Central memory CD4-positive, alpha-beta T cell (primary cell): ENCODE results near the gene GPC3.
A peak's percentile ranks its signal among the peaks of the same experiment; 100 is the strongest.
"Not testable (repeated sequence)": the region's sequence is repeated elsewhere in the genome, so short reads cannot be mapped to it uniquely, and the experiment has no call there.

Source experiments
- DNase-seq: peaks from one replicate; pipeline ENCODE4 v3.0.0; 2022
- total RNA-seq, 3 experiments: gene quantifications; one replicate each; lab custom pipeline; 2026; lab: John Stamatoyannopoulos, UW

GPC3 gene
- 0 to 0.22 (median 0) reads per million in 3 experiments for total RNA-seq

DNA sequence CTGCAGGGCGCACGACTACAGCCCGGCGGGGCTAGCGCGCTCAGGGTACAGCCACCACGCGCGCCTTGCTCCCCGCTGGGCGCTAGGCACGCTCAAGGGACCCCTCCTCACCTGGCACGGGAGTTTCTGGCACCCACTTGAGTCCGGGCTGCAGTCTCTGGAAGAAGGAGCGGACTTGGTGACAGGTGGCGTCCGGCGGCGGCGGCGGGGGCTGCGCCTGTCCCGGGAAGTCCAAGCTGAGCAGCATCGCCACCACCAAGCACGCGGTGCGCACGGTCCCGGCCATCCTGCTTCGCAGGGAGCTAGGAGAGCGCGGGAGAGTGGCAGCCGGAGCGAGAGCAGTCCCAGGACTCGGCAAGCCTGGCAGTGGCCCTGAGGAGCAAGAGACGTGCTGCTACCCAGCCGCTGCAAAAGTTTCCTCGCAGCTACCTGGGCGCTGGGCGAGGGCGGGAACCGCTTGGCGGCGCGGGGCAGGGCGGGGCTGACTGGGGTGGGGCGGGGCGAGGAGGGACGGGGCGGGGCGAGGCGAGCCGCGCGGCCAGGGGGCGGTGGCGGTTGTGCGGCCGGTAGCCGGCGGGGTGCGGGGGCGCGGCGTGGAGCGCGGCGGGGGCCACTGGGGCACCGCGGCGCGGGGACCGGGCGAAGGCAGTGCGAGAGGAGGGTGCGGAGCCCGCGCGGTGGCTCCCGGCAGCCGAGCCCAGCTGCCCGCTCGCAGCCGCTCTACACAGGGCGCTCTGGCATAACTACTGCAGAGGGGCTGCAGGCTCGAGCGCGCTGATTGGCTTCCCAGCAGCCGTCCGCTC, at the start of gene GPC3:
Gene GPC3 (minus strand): TSS at position 431 of the 803 bp plus-strand sequence.
- peak; percentile 8 for DNase-seq

DNA sequence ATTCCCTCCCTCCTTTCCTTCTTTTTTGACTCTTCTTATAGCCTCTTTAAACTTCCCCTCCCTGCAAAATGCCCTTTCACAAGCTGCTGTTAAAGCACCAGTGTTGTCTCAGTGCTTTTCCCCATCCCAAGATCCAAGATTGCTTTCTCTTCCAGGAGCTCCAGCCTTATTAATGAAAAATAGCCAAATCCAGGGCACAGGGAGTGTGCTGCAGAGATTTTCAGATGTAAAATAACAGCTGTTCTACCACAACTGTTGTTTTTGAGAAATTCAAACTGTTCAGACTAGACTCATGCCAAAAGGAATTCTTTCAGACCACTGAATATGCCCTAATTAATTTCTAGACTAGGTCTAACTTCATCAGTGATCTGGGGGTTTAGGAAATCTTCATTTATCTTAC, 47.0 kb upstream of the GPC3 start:
- no peak for DNase-seq

DNA sequence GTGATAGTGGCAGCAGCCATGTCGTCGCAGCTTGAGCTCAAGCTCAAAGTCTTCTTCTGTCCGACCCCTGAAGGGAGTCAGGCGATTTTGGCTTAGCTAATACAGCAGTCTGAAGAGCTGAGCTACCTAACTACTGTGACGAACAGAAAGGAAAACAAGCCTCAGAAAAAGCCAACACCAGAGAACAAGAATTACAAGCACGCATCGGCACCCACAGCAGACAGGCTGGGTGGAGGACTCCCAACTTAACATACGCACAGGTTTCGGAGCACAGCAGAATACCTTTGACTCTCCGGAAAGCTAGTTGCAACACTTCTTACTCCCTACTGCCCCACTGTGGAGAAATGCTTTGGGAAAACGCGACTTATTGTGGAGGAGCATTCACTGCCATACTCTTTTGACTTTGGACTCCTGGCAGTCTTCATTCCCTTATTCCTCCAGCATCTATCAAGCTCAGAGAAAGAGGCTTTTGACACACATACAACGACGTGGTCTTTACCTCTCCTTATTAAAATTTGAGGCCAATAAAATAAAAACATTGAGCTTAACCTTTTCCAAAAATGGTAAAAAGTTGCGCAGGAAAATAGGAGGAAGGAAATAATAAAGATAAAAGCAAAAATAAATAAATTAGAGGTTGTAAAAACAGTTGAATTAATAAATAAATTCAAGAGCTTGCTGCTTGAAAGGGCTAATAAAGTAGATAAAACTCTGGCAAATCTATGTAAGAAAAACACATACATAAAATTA, 41.3 kb upstream of the GPC3 start:
- DNase-seq = no peak

DNA sequence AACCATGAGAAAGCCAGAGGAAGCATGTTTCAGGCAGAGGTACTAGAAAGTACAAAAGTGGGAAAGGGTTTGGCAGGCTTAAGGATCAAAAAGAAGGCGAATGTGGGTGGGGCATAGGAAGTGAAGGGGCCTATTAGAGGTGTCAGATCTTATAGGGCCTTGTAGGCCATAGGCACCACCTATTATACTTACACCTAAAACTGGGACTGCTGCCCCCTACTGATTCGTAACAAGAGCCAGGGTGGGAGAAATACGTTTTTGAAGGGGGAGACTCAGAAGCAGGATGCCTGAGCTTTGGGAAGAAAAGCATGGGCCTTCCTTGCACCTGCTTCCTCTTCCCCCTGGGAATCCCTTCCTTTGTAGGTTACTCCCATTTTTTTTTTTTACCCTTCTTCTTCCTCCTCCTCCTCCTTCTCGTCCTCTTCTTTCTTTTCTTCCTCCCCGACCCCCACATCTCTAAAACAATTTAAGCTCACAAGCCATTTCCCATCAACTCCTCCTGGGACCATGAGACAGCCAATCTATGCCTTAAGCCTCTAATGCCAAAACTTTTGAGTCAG, 40.7 kb upstream of the GPC3 start:
- no peak for DNase-seq

DNA sequence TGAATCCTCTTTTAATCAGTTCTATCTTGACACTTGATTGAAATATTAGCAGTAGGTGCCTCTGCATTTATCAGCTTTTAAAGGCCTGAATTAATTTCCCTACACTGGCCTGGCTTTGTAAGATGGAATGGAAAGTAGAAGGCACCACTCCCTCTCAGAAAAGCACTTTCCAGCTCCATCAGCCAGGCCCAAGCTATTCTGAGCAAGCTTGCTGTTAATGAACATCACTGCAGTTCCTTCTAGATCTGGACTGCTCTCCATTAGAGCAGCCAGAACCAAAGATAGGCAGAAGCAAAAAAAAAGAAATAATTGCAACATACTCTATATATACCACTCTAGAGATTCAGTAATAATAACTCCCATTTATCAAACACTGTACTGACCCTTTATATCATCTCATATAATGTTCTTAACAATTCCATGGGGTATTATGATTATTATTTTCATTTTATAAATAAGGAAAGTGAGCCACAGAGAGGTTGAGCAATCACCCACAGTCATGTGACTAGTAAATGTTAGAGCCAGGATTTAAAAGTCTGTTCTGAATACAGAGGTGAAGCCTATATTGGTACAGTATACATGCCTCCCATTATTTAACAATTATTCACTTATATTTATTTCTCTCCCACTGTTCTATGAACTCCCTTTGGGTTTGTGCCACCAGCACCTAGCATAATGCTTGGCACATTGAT, 39.4 kb upstream of the GPC3 start:
- no peak for DNase-seq

DNA sequence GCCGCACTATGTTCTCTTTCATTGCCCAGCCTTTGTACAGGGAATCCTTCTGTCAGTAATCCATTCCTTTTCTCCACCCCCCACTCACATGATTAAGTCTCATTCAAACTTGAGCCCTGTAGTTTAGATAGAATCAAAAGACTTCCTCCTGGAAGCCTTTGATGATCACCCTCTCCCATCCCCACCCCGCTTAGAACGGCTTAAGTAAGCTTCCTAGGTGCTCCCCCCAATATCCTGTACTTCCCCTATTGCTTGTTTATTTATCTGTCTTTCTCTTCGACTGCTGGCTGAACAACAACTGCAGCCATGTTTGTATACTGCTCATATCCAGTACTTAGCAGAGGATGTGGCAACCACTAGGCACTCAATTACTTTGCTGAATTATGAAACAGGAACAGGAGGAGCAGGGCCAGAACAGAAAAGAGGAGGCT, 38.5 kb upstream of the GPC3 start:
- no peak for DNase-seq

DNA sequence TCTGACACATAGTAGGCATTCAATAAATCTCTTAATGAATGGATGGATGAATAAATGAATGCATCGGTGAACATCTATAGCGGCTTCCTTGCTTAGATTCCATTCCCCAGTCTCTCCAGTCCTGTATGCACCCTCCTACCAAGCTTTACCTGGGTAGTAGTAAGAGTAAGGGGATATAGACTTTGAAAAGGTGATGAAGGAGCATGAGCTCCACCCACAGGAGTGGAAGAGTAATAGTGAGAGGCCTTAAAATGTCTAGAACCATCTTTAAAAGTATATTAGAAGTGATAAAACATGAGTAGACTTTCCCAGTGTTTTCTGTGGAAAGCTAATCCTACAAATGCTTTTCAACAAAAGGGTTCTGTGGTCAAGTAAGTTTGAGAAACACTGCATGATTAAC, 35.5 kb upstream of the GPC3 start:
- no peak for DNase-seq

DNA sequence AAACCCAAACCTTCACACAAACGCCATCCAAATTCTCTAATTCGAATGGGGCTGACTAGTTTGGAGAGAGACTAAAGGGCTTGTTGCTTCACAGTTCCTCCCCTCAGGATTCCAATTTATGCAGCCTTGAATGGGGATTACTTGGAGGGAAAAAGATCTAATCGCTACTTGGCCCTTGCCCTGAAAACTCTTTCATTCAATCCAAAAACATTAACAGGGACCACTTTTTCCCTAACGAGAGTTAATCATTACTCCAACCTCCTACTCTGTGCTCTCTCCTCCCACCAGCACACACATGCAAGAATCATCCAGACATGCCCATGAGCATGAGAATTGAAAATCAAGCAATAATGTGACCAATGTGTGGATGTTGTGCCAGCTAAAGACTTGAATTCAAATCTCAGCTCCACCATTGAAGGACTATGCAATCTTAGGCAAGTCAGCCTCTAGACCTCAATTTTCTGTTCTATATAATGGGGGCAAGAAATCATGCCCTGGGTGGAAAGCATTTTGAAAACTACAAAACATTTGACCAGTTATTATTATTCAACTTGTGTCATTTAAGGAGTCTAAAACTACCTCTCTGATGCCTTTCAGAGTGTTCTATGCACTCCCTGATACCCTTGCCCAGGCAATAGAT, 34.3 kb upstream of the GPC3 start:
- no peak for DNase-seq

DNA sequence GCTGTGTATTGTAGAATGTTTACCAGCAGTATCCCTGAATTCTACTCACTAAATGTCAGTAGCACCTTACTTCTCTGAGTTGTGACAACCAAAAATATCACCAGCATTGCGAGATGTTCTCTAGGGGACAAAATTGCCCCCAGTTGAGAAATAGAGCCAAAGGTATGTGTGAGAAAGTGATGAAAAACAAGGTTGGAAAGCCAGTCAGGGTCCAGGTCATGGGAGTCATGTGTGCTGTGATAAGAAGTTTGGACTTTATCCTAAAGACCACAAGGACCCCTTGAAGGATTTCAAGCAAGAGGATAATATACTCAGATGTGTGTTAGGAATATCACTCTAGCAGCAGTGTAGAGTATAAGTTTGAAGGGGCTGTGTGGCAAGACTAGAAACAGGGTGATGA, 30.9 kb upstream of the GPC3 start:
- not testable (repeated sequence) for DNase-seq

DNA sequence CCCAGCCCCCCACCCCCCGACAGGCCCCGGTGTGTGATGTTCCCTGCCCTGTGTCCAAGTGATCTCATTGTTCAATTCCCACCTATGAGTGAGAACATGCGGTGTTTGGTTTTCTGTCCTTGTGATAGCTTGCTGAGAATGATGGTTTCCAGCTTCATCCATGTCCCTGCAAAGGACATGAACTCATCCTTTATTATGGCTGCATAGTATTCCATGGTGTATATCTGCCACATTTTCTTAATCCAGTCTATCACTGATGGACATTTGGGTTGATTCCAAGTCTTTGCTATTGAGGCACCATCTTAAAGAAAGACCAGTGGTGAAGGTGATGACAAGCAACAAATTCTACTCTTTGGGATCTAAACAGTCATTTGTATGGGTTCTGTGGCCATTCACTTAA, 30.1 kb upstream of the GPC3 start:
- not testable (repeated sequence) for DNase-seq

DNA sequence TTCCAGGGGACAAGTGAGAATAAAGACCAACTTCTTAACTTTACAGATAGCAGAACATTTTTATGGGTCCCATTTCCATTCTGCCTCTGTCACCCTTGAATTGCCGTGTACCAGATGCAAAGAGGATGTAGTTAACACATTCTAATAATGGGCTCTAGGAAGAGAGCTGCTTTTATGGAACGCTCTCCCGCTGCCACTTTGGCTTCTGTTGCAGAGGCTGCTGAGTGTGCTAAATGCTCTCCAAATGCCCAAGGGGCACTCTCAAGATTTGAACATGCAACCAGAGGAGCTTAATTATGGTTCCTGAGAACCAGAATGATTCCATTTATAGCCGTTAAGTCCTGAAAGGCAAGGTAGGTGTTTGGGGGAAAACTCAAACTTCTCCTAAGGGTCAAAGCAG, 28.1 kb upstream of the GPC3 start:
- no peak for DNase-seq

DNA sequence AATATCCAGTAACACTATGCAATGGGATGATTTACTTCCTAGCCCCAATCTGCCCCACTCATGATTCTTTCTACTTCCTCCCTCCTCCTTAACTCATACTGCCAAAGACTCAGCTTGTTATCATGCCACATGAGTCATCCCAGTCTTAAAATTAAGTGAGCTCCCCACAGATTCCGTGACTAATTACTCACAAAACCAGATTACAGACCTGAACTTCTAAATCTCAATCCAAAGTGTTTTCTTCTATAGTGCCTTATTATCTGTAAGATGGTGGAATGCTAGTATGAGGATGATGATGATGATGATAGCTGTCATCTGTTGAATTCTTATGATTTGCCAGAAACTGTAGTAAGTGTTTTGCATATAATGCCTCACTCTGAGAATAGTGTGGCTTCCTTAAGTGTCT, 27.7 kb upstream of the GPC3 start:
- no peak for DNase-seq

DNA sequence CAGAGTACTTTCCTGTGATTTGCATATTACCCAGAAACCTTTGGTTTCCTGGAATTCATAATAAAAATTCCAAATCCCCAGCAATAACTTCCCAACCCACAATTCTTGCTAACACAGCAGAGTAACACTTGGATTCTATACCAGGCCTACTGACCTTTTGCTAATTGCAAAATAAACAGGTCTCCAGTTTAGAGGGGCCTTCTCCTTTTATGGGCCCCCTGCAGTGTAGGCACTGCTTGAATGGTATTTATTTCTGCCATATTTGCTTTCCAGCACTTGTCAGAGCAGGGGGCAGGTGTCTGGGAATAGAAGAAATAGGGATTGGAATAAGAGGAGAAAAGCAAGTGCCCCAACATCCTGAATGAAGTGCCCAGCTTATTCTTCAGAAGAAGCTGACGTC, 25.3 kb upstream of the GPC3 start:
- DNase-seq = no peak

DNA sequence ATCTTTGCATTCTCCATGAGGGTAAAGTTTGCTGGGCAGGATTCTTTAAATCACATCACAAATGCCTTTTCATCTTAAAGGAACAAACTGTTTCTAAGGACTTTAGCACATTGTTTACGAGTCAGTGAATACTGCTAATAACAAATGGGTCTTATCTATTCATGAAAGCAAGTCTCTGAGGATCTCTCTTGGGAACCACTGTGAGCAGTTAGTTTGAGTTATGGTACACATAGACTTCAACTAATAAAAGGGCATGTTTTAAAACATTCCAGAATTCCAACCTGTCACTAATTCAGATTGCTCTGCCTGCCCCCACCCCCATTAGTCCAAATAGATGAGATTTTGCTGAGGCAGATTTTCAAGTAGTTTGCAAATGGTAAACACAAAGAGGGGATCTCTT, 22.3 kb upstream of the GPC3 start:
- no peak for DNase-seq

DNA sequence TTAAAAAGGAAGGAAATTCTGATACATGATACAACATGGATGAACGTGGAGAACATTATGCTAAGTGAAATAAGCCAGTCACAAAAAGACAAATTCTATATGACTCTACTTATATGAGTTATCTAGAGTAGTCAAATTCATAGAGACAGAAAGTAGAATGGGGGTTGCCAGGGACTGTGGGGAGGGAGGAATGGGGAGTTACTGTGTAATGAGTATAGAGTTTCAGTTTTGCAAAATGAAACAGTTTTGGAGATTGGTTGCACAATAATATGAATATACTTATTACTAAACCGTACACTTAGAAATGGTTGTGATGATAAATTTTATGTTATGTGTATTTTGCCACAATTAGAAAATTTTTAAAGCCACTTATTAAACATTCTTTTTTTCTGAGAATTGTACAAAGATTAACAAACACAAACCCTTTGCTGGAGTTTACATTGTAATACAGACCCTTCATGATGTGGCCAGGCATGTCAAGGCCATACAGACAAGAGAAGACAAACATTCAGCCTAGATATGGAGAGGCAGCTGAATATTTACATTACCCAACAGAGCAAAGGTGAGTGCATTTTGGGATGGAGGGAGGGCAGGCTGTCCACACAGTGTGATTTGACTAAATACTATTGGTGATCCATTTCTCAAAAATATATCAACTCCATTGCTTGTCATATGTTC, 21.2 kb upstream of the GPC3 start:
- DNase-seq = no peak

DNA sequence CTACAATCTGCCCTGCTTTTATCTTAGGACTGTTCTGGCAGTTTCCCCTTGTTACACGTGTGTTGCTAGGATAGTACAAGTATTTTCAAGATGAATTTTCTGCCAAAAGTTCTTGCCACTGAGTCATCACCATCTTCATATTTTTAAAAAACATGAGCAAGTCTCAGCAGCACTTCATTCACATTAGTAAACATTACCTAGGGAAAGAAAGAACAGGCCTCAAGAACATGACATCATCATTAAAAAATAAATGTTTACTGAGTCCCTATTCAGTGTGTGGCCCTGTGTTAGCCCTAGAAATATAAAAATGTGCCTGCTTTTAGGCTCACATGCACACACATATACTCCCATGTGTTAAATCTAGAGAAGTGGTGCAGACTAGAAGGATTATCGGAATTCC, 18.7 kb upstream of the GPC3 start:
- DNase-seq = no peak

DNA sequence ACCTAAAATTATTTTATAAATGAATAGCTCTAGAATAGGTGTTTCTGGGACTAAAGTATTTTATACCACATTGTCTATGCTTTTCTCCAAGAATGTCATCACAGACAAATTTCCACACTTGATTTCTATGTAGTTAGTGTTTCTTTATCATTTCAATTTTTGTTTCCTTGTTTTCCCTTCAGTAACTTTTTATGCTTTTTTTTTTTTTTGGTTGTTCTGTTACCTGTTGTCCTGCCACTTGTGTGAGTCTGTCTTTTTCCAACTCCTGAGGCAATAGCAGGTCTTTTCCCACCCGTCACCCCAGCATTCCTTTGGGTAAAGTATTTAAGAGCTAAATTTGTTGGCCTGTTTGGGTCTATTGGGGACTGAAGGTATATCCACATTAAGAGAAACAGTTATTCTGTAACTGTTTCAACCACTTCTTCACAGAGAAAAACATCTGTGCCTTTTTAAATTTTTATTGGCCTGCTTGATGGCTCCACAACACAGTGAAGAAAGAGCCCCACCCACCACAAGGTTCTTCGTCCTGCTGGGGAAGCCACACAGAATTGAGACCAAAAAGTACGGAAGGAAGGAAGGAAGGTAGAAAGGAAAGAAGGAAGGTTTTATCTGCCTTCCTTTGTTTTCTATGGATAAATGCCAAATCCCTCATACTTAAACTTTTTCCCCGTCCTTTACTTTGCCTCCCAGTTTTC, 17.7 kb upstream of the GPC3 start:
- no peak for DNase-seq

DNA sequence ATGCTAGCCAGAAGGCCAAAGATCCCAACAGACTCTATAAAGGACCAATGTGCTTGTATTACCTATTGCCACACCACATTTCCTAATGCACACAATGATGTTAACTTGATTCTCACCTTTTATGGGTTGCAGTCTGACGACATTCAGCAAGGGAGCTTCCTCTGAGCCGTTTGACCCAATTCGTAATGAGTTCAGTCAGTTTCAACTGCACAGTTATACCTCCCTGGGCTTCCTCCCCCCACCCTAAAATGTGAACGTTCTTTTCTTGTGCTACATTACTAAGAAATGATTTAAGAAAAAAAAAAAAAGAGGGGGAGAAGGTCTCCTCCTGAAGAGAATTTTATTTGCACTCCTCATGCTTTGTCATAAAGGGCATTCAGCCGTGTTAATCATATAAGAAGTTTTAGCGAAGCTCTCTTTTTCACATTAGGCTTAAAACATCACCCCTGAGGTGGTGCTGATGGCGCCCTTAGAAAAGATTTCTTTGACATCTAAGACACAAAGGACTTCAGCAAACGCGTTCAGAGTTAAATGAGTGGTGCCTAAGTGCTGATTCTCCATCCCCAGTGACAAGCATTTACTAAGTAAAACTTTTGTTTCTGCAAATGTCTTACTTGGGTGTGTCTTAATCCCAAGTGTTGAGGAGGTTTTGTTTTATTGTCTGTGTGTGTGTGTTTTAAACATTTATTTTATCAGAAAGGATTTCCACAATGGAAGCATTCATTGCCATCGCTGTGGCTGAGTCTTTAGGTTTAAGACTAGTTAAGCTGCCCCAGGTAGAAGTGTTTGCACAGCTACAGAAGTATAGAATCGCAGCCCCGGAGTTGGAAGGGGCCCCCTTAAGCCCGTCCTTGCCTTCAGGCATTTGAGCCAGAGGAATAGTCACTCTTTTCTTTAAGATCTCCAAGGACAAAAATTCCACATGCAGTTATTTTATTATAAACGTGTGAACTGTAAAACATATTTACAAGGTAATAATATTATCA, 15.2 kb upstream of the GPC3 start:
- no peak for DNase-seq

DNA sequence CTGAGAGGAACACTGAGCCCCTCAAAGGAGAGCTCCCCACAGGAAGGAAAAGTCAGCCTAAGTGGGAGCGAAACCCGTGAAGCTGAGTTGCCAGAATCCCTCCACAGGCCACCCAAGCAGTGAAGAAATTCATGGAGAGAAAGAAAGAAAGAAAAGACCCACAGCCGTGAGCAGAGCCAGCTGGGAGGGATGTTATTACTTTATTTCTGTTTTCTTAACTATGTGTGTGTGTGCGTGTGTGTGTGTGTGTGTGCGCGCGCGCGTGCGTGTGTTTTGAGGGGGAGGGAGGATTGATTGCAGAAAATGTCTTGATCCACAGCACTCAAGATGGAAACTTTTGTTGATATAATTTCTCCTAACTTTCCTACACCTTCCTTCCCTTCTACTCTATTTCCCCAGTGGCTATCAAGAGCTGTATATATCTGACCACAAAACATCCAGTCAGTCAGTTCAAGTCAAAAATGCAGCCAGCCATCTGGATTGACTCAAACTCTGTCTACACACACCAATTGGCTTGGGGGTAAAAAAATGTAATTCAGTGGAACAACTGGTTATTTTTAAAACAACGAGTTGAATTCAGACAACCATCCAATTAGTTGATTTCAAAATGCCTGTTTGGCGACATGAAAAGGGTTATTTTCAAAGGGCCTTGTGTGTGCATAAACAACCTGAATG, 13.8 kb upstream of the GPC3 start:
- no peak for DNase-seq

DNA sequence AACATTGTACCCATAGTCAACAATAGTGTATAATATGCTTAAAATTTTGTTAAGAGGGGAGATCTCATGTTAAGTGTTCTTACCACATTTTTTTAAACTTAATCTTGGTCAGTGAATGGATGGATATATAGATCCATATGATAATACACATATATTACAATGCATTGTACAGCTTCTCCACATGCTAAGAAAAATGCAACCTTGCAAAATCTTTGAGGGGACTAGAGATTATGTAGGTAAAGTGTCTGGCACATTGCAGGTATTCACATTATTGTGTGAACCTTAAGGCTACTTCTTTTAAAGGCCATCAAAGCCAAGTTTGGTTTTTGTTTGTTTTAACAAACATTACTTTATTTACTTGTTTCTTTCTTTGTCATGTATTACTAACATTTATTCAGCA, 10.4 kb upstream of the GPC3 start:
- no peak for DNase-seq
